ENCODE measurements around the gene DUSP7.

DNA sequence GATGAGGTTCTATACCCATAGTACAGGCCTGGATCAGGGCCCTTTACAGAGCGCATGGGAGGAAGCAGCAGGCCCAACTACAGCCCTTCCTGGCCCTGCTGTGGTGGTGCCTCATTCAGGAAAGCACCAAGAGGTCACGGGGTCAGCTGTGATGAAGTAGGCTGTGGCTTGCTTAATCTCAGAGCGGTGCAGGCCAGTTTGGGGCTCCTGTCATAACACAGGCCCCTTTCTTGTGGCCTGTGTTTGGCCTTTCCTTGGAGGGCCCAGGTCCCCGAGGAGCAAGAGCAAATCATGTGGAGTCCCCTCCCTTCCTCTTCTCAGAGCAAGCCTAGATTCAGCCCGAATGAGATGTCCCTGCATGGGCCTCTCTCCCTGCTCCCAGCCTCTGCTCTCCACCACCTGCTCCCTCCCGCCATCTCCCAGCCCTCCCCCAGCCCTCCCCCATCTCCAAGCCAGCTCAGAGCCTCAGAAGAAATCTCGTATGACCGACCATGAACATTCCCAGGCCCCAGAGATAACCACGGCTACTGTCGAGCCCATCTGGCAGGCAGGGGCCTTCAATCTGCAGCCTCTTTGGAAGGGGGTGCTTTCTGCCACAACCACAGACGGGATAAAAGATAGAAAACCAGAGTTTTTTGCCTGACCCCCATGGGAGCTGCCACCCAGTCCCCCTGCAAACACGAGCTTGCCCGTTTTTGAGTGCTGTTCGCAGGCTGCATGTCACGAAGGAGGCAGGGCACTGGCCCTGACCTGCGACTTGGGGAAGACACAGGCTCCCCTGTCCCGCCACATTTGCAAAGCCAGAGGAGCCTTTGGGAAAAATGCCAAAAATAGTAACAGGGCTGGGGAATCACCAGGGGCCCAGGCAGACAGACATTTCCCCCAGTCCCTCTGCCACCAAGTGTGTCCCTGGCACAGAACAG is 32.3 kb upstream of the DUSP7 start:
- TF ChIP-seq, protein P1, sequence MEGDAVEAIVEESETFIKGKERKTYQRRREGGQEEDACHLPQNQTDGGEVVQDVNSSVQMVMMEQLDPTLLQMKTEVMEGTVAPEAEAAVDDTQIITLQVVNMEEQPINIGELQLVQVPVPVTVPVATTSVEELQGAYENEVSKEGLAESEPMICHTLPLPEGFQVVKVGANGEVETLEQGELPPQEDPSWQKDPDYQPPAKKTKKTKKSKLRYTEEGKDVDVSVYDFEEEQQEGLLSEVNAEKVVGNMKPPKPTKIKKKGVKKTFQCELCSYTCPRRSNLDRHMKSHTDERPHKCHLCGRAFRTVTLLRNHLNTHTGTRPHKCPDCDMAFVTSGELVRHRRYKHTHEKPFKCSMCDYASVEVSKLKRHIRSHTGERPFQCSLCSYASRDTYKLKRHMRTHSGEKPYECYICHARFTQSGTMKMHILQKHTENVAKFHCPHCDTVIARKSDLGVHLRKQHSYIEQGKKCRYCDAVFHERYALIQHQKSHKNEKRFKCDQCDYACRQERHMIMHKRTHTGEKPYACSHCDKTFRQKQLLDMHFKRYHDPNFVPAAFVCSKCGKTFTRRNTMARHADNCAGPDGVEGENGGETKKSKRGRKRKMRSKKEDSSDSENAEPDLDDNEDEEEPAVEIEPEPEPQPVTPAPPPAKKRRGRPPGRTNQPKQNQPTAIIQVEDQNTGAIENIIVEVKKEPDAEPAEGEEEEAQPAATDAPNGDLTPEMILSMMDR (IDR thresholded peaks at IDR 0.05), result no peak
- TF ChIP-seq POLR2A (IDR thresholded peaks at IDR 0.05) (no peak), POLR2AphosphoS5 (IDR thresholded peaks at IDR 0.05; ENCODE audit: insufficient read depth in 1 of 2, low read depth in 1 of 2) (no peak)
